ENCODE data around the gene TSPAN17.

The TSPAN17 gene

DNA sequence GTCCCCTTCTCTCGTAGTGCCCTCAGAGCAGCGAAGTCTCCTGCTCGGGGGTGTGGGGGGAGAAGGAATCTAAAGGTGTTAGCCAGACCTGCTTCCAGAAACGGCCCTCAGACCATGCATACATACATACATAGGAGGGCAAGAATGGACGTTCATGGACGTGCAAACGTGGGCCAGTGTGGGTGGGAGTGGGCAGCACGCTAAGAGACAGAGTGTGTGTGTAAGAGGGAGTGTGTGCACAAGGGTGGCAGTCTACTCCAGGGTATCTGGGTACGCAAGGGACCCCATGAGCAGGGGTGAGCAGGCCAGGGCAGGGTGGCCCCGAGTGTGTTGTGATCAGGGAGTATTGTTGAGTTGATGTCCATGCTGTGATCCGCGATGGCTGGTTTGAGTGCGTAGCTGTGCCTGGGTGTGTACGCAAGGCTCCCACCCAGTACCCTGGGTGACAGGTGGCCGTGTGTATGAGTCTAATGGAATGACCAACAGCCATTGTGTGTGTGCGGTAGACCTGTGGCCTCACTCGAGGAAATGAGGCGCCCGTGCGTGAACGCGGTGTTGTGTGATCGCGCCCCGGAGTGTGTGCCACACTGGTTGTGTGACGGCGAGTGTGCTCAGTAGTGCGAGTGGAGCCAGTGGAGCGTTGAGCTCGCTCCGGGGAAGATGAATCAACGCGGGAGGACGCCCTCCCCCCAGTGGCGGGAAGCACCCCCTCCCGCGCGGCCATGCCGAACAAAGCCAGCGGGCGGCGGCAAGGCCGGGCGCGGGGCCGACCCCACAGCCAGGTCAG lies 38.2 kb upstream of the TSPAN17 start:
- peak overlapping the region; percentile 45 for H3K4me3 ChIP-seq (ENCODE audit: control insufficient read depth, low read depth, low read length)
- no peak for DNase-seq (ENCODE audit: low read depth)
- TF ChIP-seq, protein P1, sequence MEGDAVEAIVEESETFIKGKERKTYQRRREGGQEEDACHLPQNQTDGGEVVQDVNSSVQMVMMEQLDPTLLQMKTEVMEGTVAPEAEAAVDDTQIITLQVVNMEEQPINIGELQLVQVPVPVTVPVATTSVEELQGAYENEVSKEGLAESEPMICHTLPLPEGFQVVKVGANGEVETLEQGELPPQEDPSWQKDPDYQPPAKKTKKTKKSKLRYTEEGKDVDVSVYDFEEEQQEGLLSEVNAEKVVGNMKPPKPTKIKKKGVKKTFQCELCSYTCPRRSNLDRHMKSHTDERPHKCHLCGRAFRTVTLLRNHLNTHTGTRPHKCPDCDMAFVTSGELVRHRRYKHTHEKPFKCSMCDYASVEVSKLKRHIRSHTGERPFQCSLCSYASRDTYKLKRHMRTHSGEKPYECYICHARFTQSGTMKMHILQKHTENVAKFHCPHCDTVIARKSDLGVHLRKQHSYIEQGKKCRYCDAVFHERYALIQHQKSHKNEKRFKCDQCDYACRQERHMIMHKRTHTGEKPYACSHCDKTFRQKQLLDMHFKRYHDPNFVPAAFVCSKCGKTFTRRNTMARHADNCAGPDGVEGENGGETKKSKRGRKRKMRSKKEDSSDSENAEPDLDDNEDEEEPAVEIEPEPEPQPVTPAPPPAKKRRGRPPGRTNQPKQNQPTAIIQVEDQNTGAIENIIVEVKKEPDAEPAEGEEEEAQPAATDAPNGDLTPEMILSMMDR (conservative IDR thresholded peaks at IDR 0.05; ENCODE audit: control insufficient read depth, insufficient read depth, low read depth, low read length) = no peak

GRCh38 chr5:176609724-176610434 lies 37.4 kb upstream of the TSPAN17 start, which contains the start of gene GPRIN1:
Gene GPRIN1 (minus strand): TSS chr5:176610156. CDS start chr5:176599834, 10,322 bp downstream.
- TF ChIP-seq, protein P1 (conservative IDR thresholded peaks at IDR 0.05; ENCODE audit: control insufficient read depth, insufficient read depth, low read depth, low read length) = no peak
- H3K4me3 ChIP-seq (ENCODE audit: control insufficient read depth, low read depth, low read length) = peak within 1 kb of the TSS; percentile 55
- DNase-seq (ENCODE audit: low read depth) = peak; percentile 26

- TF ChIP-seq, protein P1 (conservative IDR thresholded peaks at IDR 0.05; ENCODE audit: control insufficient read depth, insufficient read depth, low read depth, low read length) = no peak
These were observed 36.9 kb upstream of the TSPAN17 start for GRCh38 chr5:176610435-176610773.

GRCh38 chr5:176611435-176611834 lies 35.8 kb upstream of the TSPAN17 start:
- TF ChIP-seq, protein P1 (conservative IDR thresholded peaks at IDR 0.05; ENCODE audit: control insufficient read depth, insufficient read depth, low read depth, low read length) = no peak
- peak; percentile 85 for DNase-seq (ENCODE audit: low read depth)
- no peak overlapping the region for H3K4me3 ChIP-seq (ENCODE audit: control insufficient read depth, low read depth, low read length)

More at GRCh38 chr5:176610435-176610773, 36.9 kb upstream of the TSPAN17 start:
- peak overlapping the region; percentile 55 for H3K4me3 ChIP-seq (ENCODE audit: control insufficient read depth, low read depth, low read length)
- DNase-seq (ENCODE audit: low read depth) = no peak

GRCh38 chr5:176612008-176612407 lies 35.3 kb upstream of the TSPAN17 start:
- no peak overlapping the region for H3K4me3 ChIP-seq (ENCODE audit: control insufficient read depth, low read depth, low read length)
- TF ChIP-seq, protein P1 (conservative IDR thresholded peaks at IDR 0.05; ENCODE audit: control insufficient read depth, insufficient read depth, low read depth, low read length) = no peak
- no peak for DNase-seq (ENCODE audit: low read depth)

DNA sequence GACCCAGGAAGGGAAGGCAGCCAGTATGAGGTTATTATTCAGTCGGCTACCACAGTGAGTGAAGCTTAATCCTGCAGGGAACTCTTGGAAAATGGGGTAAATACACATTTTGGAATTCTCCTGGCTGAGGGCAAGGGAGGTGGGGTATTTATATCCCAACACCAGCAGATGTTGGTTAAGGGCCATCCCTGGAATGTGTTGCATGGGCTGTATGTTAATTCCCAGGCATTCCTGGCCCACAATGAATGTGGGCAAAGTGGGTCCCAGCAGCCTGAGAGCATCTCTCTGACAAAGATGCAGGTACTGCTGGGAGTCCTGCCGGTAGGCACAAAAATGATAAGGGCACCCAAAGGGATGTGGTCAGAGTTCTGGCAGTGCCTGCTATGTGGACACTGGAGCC lies 34.4 kb upstream of the TSPAN17 start:
- DNase-seq (ENCODE audit: low read depth) = no peak
- TF ChIP-seq, protein P1 (conservative IDR thresholded peaks at IDR 0.05; ENCODE audit: control insufficient read depth, insufficient read depth, low read depth, low read length) = no peak
- no peak overlapping the region for H3K4me3 ChIP-seq (ENCODE audit: control insufficient read depth, low read depth, low read length)
